K562 (cell line): ENCODE data around the gene CXCL17. TPM values are rescaled to one million over a fixed set of nuclear protein-coding genes. Genes with fewer than 3 reads are reported as not detected.
A peak's percentile ranks its signal among the peaks of the same experiment; 100 is the strongest.

Experiments used
- CBFB ChIP-seq: sonication (generic); formaldehyde crosslinking; IDR thresholded peaks from 2 replicates; pipeline ENCODE4 v1.4.0; 2020; ENCODE audit warnings: mild to moderate bottlenecking, missing genetic modification reagents
- ETV5 ChIP-seq: sonication (generic); formaldehyde crosslinking; IDR thresholded peaks from 2 replicates; pipeline ENCODE4 v1.4.0; 2020; ENCODE audit warnings: low read depth, mild to moderate bottlenecking, missing genetic modification reagents
- HNRNPUL1 ChIP-seq: fragments of 200-400 bp; formaldehyde crosslinking; IDR thresholded peaks from 2 replicates; pipeline ENCODE4 v1.6.1; 2017; ENCODE audit warnings: low read length
- ILF3 ChIP-seq: fragments of 450-650 bp; IDR thresholded peaks from 2 replicates; pipeline ENCODE4 v1.6.1; 2018; ENCODE audit warnings: antibody characterized with exemption, mild to moderate bottlenecking, moderate library complexity, borderline replicate concordance
- KDM1A ChIP-seq, 2 experiments: fragments of 450-650 bp; IDR thresholded peaks; 2 replicates each; pipeline ENCODE4 v1.6.1; 2016; ENCODE audit warnings: mild to moderate bottlenecking in 2 of 2
- MEF2A ChIP-seq: IDR thresholded peaks from 2 replicates; pipeline ENCODE4 v1.6.1; 2011; ENCODE audit warnings: low read depth, mild to moderate bottlenecking, low read length, moderate library complexity; ENCODE audit not compliant: control insufficient read depth
- NR2C2 ChIP-seq, 2 experiments: fragments of 200-800 bp in 1 of 2; sonication (Bioruptor generic) in 1 of 2; sonication (generic) in 1 of 2; formaldehyde crosslinking in 1 of 2; IDR thresholded peaks; 2 replicates each; pipeline versions ENCODE4 v1.6.1 to v1.8.0; 2016 to 2022; ENCODE audit warnings: mild to moderate bottlenecking in 1 of 2, missing compliant biosample characterization in 1 of 2, missing genetic modification characterization in 1 of 2, missing genetic modification reagents in 1 of 2
- RCOR1 ChIP-seq, 2 experiments: IDR thresholded peaks; 2 replicates each; pipeline ENCODE4 v1.6.1; 2012; ENCODE audit warnings: low read depth in 2 of 2, low read length in 2 of 2, borderline replicate concordance in 1 of 2, improper control_type of control experiment in 1 of 2
- ZNF280A ChIP-seq: fragments of 450-650 bp; IDR thresholded peaks from 2 replicates; pipeline ENCODE4 v1.6.1; 2018; ENCODE audit warnings: mild to moderate bottlenecking, low read depth; ENCODE audit not compliant: partially characterized antibody
- ZNF324 ChIP-seq: fragments of 250-450 bp; sonication (Bioruptor Pico); IDR thresholded peaks from 2 replicates; pipeline ENCODE4 v1.4.0; 2020; ENCODE audit warnings: mild to moderate bottlenecking
- ZSCAN32 ChIP-seq: fragments of 450-650 bp; formaldehyde crosslinking; IDR thresholded peaks from 2 replicates; pipeline ENCODE4 v1.4.0; 2020; ENCODE audit warnings: mild to moderate bottlenecking, moderate library complexity
- polyA plus RNA-seq, 8 experiments: library from polyadenylated mRNA; depleted of rRNA in 4 of 8; stranded (reverse) in 5 of 8; unstranded in 3 of 8; fragments of >200 nt; fragmentation: Nextera tagmentation in 2 of 8; fragmentation: Illumina TruSeq in 1 of 8; extraction: Ambion mirVana in 2 of 8; extraction: Trizol in 1 of 8; gene quantifications; 2 replicates each; pipeline versions ENCODE4 v1.2.1 to v1.2.3, GENCODE V29; 2011 to 2014; ENCODE audit warnings: inconsistent platforms in 1 of 8, missing spikeins in 1 of 8
- total RNA-seq, 7 experiments: library from RNA; depleted of rRNA in 6 of 7; stranded (reverse); fragments of >200 nt in 6 of 7; fragmentation: Illumina TruSeq in 2 of 7; extraction: Trizol in 2 of 7; gene quantifications; 2 replicates each; pipeline versions ENCODE4 v1.2.1 to v1.2.3, GENCODE V29; 2011 to 2021; ENCODE audit warnings: low replicate concordance in 1 of 7
- TF ChIP-seq, protein P1 (sequence below), 2 experiments: fragments of 450-650 bp; formaldehyde crosslinking in 1 of 2; IDR thresholded peaks; 2 replicates each; pipeline versions ENCODE4 v1.4.0 to v1.6.1; 2014 to 2020; ENCODE audit warnings: mild to moderate bottlenecking in 2 of 2, borderline replicate concordance in 1 of 2, low read depth in 1 of 2

The CXCL17 gene
- total and polyA plus RNA-seq, 9 of the 15 experiments (the other 6 are each of a cell fraction or from before 2014, with no cell fraction given): 0.10 to 0.15 TPM; not detected in 7

DNA sequence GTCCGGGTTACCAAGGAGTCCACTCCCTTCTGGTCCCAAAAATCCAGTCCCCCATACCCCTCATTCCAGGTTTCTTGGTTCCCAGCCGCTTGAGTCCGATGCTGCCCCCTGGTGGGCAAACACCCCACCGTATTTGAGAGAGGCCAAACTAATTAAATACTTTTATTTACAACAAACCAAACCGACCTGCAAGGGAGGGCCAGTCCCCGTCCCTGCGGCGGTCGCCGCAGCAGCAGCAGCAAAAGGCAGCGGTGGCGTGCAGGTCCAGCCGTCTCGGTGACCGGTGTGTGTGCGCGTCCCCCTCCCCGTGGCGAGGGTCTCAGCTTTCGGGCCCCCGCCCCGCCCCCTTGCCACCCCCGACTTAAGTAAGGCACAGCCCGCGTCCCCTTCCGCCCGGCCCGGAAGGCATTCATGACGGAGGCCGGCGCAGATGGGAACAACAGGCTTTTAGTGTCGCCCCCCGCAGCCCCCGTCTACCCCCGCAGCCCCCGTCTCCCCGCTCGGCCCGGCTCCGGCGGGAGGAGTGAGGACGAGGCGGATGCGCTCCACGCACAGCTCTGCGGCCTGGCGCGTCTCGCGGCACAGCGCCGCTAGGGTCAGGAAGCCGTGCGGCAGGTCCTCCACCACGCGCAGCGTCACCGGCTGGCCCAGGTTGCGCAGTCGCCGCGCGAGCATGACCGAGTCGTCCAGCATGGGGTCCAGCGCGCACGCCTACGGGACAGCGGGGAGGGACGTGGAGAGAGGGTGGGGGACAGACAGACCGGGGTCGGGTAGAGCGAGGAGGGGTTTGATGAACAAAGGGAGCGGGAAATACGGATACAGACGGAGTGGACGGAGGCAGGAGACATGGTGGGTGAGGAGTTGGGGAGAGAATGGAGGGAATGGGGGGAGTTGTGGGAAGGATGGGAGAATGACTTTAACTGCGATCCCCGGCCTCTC lies 41.1 kb downstream of the CXCL17 start (continued):
- TF ChIP-seq KDM1A (IDR thresholded peaks at IDR 0.05): no peak
- no peak for TF ChIP-seq ETV5 (CRISPR knock-in tag)
- TF ChIP-seq ZSCAN32 (CRISPR knock-in tag): no peak
- TF ChIP-seq ILF3: no peak
- TF ChIP-seq, protein P1, sequence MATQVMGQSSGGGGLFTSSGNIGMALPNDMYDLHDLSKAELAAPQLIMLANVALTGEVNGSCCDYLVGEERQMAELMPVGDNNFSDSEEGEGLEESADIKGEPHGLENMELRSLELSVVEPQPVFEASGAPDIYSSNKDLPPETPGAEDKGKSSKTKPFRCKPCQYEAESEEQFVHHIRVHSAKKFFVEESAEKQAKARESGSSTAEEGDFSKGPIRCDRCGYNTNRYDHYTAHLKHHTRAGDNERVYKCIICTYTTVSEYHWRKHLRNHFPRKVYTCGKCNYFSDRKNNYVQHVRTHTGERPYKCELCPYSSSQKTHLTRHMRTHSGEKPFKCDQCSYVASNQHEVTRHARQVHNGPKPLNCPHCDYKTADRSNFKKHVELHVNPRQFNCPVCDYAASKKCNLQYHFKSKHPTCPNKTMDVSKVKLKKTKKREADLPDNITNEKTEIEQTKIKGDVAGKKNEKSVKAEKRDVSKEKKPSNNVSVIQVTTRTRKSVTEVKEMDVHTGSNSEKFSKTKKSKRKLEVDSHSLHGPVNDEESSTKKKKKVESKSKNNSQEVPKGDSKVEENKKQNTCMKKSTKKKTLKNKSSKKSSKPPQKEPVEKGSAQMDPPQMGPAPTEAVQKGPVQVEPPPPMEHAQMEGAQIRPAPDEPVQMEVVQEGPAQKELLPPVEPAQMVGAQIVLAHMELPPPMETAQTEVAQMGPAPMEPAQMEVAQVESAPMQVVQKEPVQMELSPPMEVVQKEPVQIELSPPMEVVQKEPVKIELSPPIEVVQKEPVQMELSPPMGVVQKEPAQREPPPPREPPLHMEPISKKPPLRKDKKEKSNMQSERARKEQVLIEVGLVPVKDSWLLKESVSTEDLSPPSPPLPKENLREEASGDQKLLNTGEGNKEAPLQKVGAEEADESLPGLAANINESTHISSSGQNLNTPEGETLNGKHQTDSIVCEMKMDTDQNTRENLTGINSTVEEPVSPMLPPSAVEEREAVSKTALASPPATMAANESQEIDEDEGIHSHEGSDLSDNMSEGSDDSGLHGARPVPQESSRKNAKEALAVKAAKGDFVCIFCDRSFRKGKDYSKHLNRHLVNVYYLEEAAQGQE (IDR thresholded peaks at IDR 0.05; ENCODE audit: borderline replicate concordance): peak; percentile 50; the same call in 1 of the 2 replicates
- TF ChIP-seq, protein P1 (CRISPR knock-in tag; IDR thresholded peaks at IDR 0.05; ENCODE audit: low read depth): no peak
- no peak for TF ChIP-seq MEF2A
- TF ChIP-seq ZNF280A: no peak
- no peak for TF ChIP-seq HNRNPUL1
- TF ChIP-seq NR2C2 (CRISPR knock-in tag; IDR thresholded peaks at IDR 0.05): no peak
- TF ChIP-seq NR2C2 (tag; IDR thresholded peaks at IDR 0.05): 0 out of 2 replicates have a peak, but pooled peaks have one; percentile 16
- TF ChIP-seq CBFB (CRISPR knock-in tag): no peak
- TF ChIP-seq RCOR1 (IDR thresholded peaks at IDR 0.05; ENCODE audit: borderline replicate concordance in 1 of 2, low read depth in 2 of 2, low read length in 2 of 2): 0 out of 4 replicates have a peak, but pooled peaks of 1 of the 2 experiments have one; percentile 19
- TF ChIP-seq ZNF324: no peak
